ENCODE measurements around the gene HPCAL1.
A peak's percentile ranks its signal among the peaks of the same experiment; 100 is the strongest.

HPCAL1 gene

GRCh38 chr2:10410001-10410822 is 107.5 kb downstream of the HPCAL1 start:
- DNase-seq, result peak; percentile 42

- DNase-seq, result no peak
These were observed 108.2 kb downstream of the HPCAL1 start for GRCh38 chr2:10410823-10411437.

- no peak for DNase-seq
These were observed 108.9 kb downstream of the HPCAL1 start for GRCh38 chr2:10411557-10411956.

GRCh38 chr2:10412380-10412779 is 109.7 kb downstream of the HPCAL1 start:
- DNase-seq, result no peak

- DNase-seq, result no peak
These were observed 110.8 kb downstream of the HPCAL1 start for GRCh38 chr2:10413503-10413902.

- no peak for DNase-seq
These were observed 111.3 kb downstream of the HPCAL1 start for GRCh38 chr2:10413991-10414451.

- DNase-seq, result no peak
These were observed 111.9 kb downstream of the HPCAL1 start for GRCh38 chr2:10414591-10414990.

GRCh38 chr2:10415048-10415447 is 112.3 kb downstream of the HPCAL1 start:
- no peak for DNase-seq

- no peak for DNase-seq
These were observed 112.9 kb downstream of the HPCAL1 start for GRCh38 chr2:10415640-10416039.

GRCh38 chr2:10417551-10418335 is 115.0 kb downstream of the HPCAL1 start:
- DNase-seq, result no peak

GRCh38 chr2:10419553-10420257 is 117.0 kb downstream of the HPCAL1 start:
- no peak for DNase-seq

GRCh38 chr2:10422251-10422650 is 119.5 kb downstream of the HPCAL1 start:
- DNase-seq, result no peak

GRCh38 chr2:10422732-10423399 is 120.2 kb downstream of the HPCAL1 start:
- DNase-seq, result no peak

- DNase-seq, result no peak
These were observed 120.7 kb downstream of the HPCAL1 start for GRCh38 chr2:10423400-10423774.

- DNase-seq, result no peak
These were observed 121.3 kb downstream of the HPCAL1 start for GRCh38 chr2:10424051-10424450.

GRCh38 chr2:10424916-10425505 is 122.3 kb downstream of the HPCAL1 start:
- no peak for DNase-seq

- DNase-seq, result no peak
These were observed 123.0 kb downstream of the HPCAL1 start for GRCh38 chr2:10425699-10426098.

- DNase-seq, result no peak
These were observed 124.3 kb downstream of the HPCAL1 start for GRCh38 chr2:10426726-10427617.

- DNase-seq, result no peak
These were observed 124.9 kb downstream of the HPCAL1 start for GRCh38 chr2:10427618-10427949.

GRCh38 chr2:10428355-10428754 is 125.7 kb downstream of the HPCAL1 start:
- no peak for DNase-seq

GRCh38 chr2:10428924-10429323 is 126.2 kb downstream of the HPCAL1 start:
- DNase-seq, result no peak
